Ovary (tissue), 3 donors: ENCODE data around the gene CNBP.

ENCODE experiments used
- CTCF ChIP-seq, 3 donors: fragments of 450-650 bp in 2 of 3; fragments of 200-600 bp in 1 of 3; IDR thresholded peaks; one replicate each; pipeline versions ENCODE4 v1.5.1 to v1.8.0; 2016 to 2022; ENCODE audit warnings: antibody characterized with exemption in 3 of 3, mild to moderate bottlenecking in 1 of 3
- POLR2A ChIP-seq: fragments of 450-650 bp; IDR thresholded peaks from one replicate; pipeline ENCODE4 v1.6.1; 2017; ENCODE audit warnings: antibody characterized with exemption, mild to moderate bottlenecking, moderate library complexity
- donor health status: DM: no; HTN: no; CAD: no.

- TF ChIP-seq CTCF (IDR thresholded peaks at IDR 0.05) (no peak), POLR2A (no peak)
Observed at GRCh38 chr3:129199366-129199765, 15.7 kb upstream of the CNBP start.
